Chondrocyte (in vitro differentiated cells): Measurements from ENCODE around the gene CENPQ. TPM values are rescaled to one million over a fixed set of nuclear protein-coding genes. Genes with fewer than 3 reads are reported as not detected.

Experiments
- DNase-seq: peaks from one replicate; pipeline ENCODE4 v3.0.0; 2021; ENCODE audit warnings: mixed read lengths, low spot score
- H3K27ac Mint-ChIP-seq: one replicate; pipeline ENCODE4 v1.8.0; 2021; ENCODE audit warnings: mild to moderate bottlenecking, moderate library complexity, mixed read lengths; ENCODE audit not compliant: unreplicated experiment
- H3K27me3 Mint-ChIP-seq: 2 replicates; pipeline ENCODE4 v1.8.0; 2021; ENCODE audit warnings: low read depth, mixed read lengths
- H3K36me3 Mint-ChIP-seq: 2 replicates; pipeline ENCODE4 v1.8.0; 2021; ENCODE audit warnings: low read depth, mixed read lengths
- H3K4me1 Mint-ChIP-seq: 2 replicates; pipeline ENCODE4 v1.8.0; 2021; ENCODE audit warnings: low read depth, mild to moderate bottlenecking, mixed read lengths
- H3K4me3 Mint-ChIP-seq: one replicate; pipeline ENCODE4 v1.8.0; 2021; ENCODE audit warnings: mild to moderate bottlenecking, moderate library complexity, mixed read lengths; ENCODE audit not compliant: unreplicated experiment
- H3K9me3 Mint-ChIP-seq: 2 replicates; pipeline ENCODE4 v1.8.0; 2021; ENCODE audit warnings: low read depth, mixed read lengths
- total RNA-seq: library from RNA; stranded (reverse); gene quantifications from 3 replicates; pipeline ENCODE4 v1.2.1, GENCODE V29; 2021
- TF ChIP-seq, protein P1 (sequence below): fragments of 200-600 bp; sonication (generic); IDR thresholded peaks from 2 replicates; pipeline ENCODE4 v1.5.0; 2021; ENCODE audit warnings: antibody characterized with exemption, mild to moderate bottlenecking, moderate library complexity

CENPQ gene
- total RNA-seq, 1 donor from 2014 or later = 2.6 TPM

DNA sequence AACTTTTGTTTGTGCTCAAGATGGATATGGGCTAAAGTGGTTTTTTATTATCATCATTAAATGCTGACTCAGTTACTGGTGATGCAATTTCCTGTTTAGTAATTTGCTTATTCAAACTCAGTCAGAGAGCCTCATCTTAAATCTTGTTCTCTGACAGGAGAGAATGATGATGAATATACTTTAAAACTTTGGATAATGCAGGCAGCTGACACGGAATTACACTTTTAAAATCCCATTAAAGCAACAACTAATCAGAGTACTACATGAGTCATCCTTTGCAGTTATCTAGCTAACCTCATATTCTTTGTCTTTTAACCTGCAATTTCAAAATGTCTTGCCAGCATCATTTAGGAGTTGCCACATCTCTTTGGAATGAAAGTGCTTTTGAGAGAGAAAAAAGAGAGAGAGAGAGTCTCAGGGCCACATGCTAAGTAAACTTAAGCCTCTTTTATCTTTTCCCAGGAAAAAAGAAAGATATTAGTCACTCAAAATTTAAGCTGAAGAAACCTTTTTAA is 78.1 kb downstream of the CENPQ start:
- Mint-ChIP-seq H3K27ac (no peak overlapping the region), H3K4me3 (no peak overlapping the region), H3K27me3 (peaks cover 10% of the 10 kb centered on the region), H3K36me3 (no peaks in the 10 kb centered on the region), H3K4me1 (no peaks in the 10 kb centered on the region), H3K9me3 (no peaks in the 10 kb centered on the region)
- TF ChIP-seq, protein P1, sequence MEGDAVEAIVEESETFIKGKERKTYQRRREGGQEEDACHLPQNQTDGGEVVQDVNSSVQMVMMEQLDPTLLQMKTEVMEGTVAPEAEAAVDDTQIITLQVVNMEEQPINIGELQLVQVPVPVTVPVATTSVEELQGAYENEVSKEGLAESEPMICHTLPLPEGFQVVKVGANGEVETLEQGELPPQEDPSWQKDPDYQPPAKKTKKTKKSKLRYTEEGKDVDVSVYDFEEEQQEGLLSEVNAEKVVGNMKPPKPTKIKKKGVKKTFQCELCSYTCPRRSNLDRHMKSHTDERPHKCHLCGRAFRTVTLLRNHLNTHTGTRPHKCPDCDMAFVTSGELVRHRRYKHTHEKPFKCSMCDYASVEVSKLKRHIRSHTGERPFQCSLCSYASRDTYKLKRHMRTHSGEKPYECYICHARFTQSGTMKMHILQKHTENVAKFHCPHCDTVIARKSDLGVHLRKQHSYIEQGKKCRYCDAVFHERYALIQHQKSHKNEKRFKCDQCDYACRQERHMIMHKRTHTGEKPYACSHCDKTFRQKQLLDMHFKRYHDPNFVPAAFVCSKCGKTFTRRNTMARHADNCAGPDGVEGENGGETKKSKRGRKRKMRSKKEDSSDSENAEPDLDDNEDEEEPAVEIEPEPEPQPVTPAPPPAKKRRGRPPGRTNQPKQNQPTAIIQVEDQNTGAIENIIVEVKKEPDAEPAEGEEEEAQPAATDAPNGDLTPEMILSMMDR = no peak
- no peak for DNase-seq

DNA sequence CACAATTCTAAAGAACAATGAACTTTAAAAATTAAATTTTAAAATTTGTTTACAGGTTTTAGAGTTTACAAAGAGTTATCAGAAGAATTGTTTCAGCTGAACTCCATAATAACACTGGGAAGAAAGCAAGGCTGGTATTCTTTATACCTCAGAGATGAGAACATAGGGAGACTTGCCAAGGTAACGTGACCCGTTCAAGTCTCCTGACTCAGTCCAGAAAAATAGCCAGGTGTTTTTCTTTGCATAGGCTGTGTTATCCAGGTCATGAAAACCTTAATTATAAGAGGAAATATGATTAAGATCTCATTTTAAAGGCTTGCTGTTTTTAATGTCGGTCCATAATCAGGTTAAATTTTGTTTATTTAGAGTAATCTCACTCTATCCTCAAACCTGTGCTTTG is 78.8 kb downstream of the CENPQ start:
- DNase-seq = no peak
- no peak overlapping the region for H3K4me3 Mint-ChIP-seq
- peaks cover 15% of the 10 kb centered on the region for H3K27me3 Mint-ChIP-seq
- no peaks in the 10 kb centered on the region for H3K4me1 Mint-ChIP-seq
- H3K9me3 Mint-ChIP-seq = no peaks in the 10 kb centered on the region
- TF ChIP-seq, protein P1 = no peak
- H3K36me3 Mint-ChIP-seq = no peaks in the 10 kb centered on the region
- no peak overlapping the region for H3K27ac Mint-ChIP-seq

Other genes with a start within 250 kb of the CENPQ start
- 18.3 to 25.3 TPM (median 18.9 TPM) in 3 replicates for gene MMUT, start 117 bp upstream of the CENPQ start, total RNA-seq
- gene GLYATL3, start 36.6 kb downstream of the CENPQ start, total RNA-seq = not detected in 3 replicates
- not detected in 3 replicates for gene C6orf141, start 87.3 kb downstream of the CENPQ start, total RNA-seq
- gene RHAG, start 173.5 kb downstream of the CENPQ start, total RNA-seq = not detected in 3 replicates